B cell (primary cell): Measurements from ENCODE around the gene CALY. TPM values are rescaled to one million over a fixed set of nuclear protein-coding genes. Genes with fewer than 3 reads are reported as not detected.

Experiments
- ATAC-seq: fragments of 200-7000 bp; cut with Tn5 transposase; one replicate; pipeline ENCODE4 v1.10.0; 2021; ENCODE audit warnings: low read depth, mild to moderate bottlenecking, moderate number of reproducible peaks, moderate library complexity
- CTCF ChIA-PET: fragments of 350-600 bp; sonication (Branson Sonifier 250); formaldehyde crosslinking; loops from one replicate; lab custom pipeline; 2021; ENCODE audit warnings: antibody characterized with exemption, inconsistent platforms; lab: Charles Lee
- POLR2A ChIA-PET: fragments of 350-600 bp; sonication (Branson Sonifier 250); formaldehyde crosslinking; loops from one replicate; lab custom pipeline; 2021; ENCODE audit warnings: antibody characterized with exemption; lab: Charles Lee
- DNase-seq: peaks from one replicate; pipeline ENCODE4 v3.0.0; 2013
- H2AFZ ChIP-seq: 2 replicates; pipeline ENCODE4 v1.6.1; 2012; ENCODE audit warnings: mild to moderate bottlenecking, low read depth, low read length; ENCODE audit not compliant: insufficient read depth, poor library complexity, severe bottlenecking
- H3K27ac ChIP-seq, 2 donors: 1 replicate in 1 of 2; 2 replicates in 1 of 2; pipeline ENCODE4 v1.5.1; 2012 to 2013; ENCODE audit warnings: low read length in 2 of 2, mild to moderate bottlenecking in 2 of 2, moderate library complexity in 1 of 2
- H3K27me3 ChIP-seq, 4 experiments: fragments of 200-600 bp in 1 of 4; sonication (generic) in 1 of 4; replicated peaks in 1 of 4; 1 replicate in 2 of 4; 2 replicates in 2 of 4; pipeline versions ENCODE4 v1.6.1 to v1.7.0; 2013 to 2016; ENCODE audit warnings: low read length in 3 of 4, mild to moderate bottlenecking in 2 of 4, mixed read lengths in 1 of 4, moderate library complexity in 1 of 4; ENCODE audit not compliant: insufficient read depth in 4 of 4, control insufficient read depth in 3 of 4; ENCODE audit errors: control extremely low read depth in 1 of 4
- H3K36me3 ChIP-seq, 2 experiments: replicated peaks in 1 of 2; 1 replicate in 1 of 2; 2 replicates in 1 of 2; pipeline versions ENCODE4 v1.6.1 to v1.7.1; 2013; ENCODE audit warnings: low read length in 1 of 2; ENCODE audit not compliant: insufficient read depth in 2 of 2, control insufficient read depth in 1 of 2; ENCODE audit errors: control extremely low read depth in 1 of 2, extremely low read depth in 1 of 2
- H3K4me1 ChIP-seq, 2 donors: fragments of 200-600 bp in 1 of 2; sonication (generic) in 1 of 2; 1 replicate in 1 of 2; 2 replicates in 1 of 2; pipeline versions ENCODE4 v1.5.1 to v1.6.1; 2013 to 2017; ENCODE audit warnings: low read length in 2 of 2; ENCODE audit not compliant: control insufficient read depth in 2 of 2, insufficient read depth in 2 of 2
- H3K4me2 ChIP-seq: replicated peaks from 2 replicates; pipeline ENCODE3; 2012; ENCODE audit warnings: mild to moderate bottlenecking, low read depth, low read length; ENCODE audit not compliant: poor library complexity, severe bottlenecking
- H3K4me3 ChIP-seq, 5 experiments: fragments of 200-600 bp in 1 of 5; sonication (generic) in 1 of 5; 1 replicate in 3 of 5; 2 replicates in 2 of 5; pipeline versions ENCODE4 v1.5.1 to v1.7.0; 2011 to 2016; ENCODE audit warnings: low read length in 4 of 5, mild to moderate bottlenecking in 4 of 5, low read depth in 2 of 5, control low read depth in 1 of 5, moderate library complexity in 1 of 5; ENCODE audit not compliant: insufficient read depth in 1 of 5; ENCODE audit errors: control extremely low read depth in 1 of 5, extremely low read depth in 1 of 5
- H3K79me2 ChIP-seq: fragments of 200-600 bp; sonication (generic); one replicate; pipeline ENCODE4 v1.6.0; 2016; ENCODE audit warnings: low read length; ENCODE audit not compliant: control insufficient read depth, insufficient read depth
- H3K9ac ChIP-seq: fragments of 200-600 bp; sonication (generic); 2 replicates; pipeline ENCODE4 v1.6.1; 2017; ENCODE audit warnings: mild to moderate bottlenecking, low read length, moderate library complexity
- H3K9me3 ChIP-seq, 3 donors: one replicate each; pipeline versions ENCODE4 v1.6.1 to v1.7.1; 2013; ENCODE audit warnings: low read length in 2 of 3; ENCODE audit not compliant: control insufficient read depth in 2 of 3, insufficient read depth in 1 of 3; ENCODE audit errors: control extremely low read depth in 1 of 3
- H4K20me1 ChIP-seq: 2 replicates; pipeline ENCODE4 v1.6.0; 2012; ENCODE audit warnings: mild to moderate bottlenecking, low read length; ENCODE audit not compliant: insufficient read depth, control insufficient read depth, poor library complexity, severe bottlenecking
- H3K27ac Mint-ChIP-seq: one replicate; pipeline ENCODE4 v1.8.0; 2021; ENCODE audit warnings: mixed read lengths
- H3K27me3 Mint-ChIP-seq: one replicate; pipeline ENCODE4 v1.8.0; 2021; ENCODE audit warnings: mixed read lengths
- H3K4me1 Mint-ChIP-seq: one replicate; pipeline ENCODE4 v1.8.0; 2021; ENCODE audit warnings: mixed read lengths
- H3K4me3 Mint-ChIP-seq: one replicate; pipeline ENCODE4 v1.8.0; 2021; ENCODE audit warnings: mixed read lengths
- H3K9me3 Mint-ChIP-seq: one replicate; pipeline ENCODE4 v1.8.0; 2022; ENCODE audit warnings: mixed read lengths; ENCODE audit not compliant: insufficient read depth
- CTCF ChIP-seq: fragments of 200-600 bp; IDR thresholded peaks from one replicate; pipeline ENCODE4 v1.8.0; 2022; ENCODE audit warnings: antibody characterized with exemption, mild to moderate bottlenecking
- EZH2 ChIP-seq: IDR thresholded peaks from 2 replicates; pipeline ENCODE4 v1.6.1; 2012; ENCODE audit warnings: borderline replicate concordance, low read depth, mild to moderate bottlenecking, moderate library complexity, low read length; ENCODE audit not compliant: insufficient read depth, poor library complexity, severe bottlenecking
- WGBS: methylation state at CpG from one replicate; pipeline ENCODE4 v1.1.5; 2013; ENCODE audit warnings: missing lambda C conversion rate; ENCODE audit not compliant: insufficient coverage; 5-methylcytosine and 5-hydroxymethylcytosine counted together
- intact Hi-C: fragments of 100-400 bp; cut with micrococcal nuclease; formaldehyde crosslinking; loops from one replicate; pipeline ENCODE4 v1.10.0; 2022
- polyA plus RNA-seq: library from polyadenylated mRNA; depleted of rRNA; stranded (reverse); fragments of >200 nt; gene quantifications from 2 replicates; pipeline ENCODE4 v1.2.3, GENCODE V29; 2012
- total RNA-seq, 2 donors: library from RNA; stranded (reverse); fragments of 120-200 nt in 1 of 2; gene quantifications; 1 replicate in 1 of 2; 2 replicates in 1 of 2; pipeline versions ENCODE4 v1.2.3 to v1.2.4, GENCODE V29; 2013 to 2022

Gene CALY
- total and polyA plus RNA-seq, 2 donors (not counting 1 experiment from before 2014, with no cell fraction given): 0.21 TPM; not detected in 1

GRCh38 chr10:133365461-133366129, 28.9 kb upstream of the CALY start:
- Histone ChIP-seq H3K4me2 (no peak overlapping the region), H3K9ac (no peak overlapping the region), H3K79me2 (no peaks in the 10 kb centered on the region), H3K4me1 (peaks cover 12 to 19% of the 10 kb centered on the region in 2 donors), H3K36me3 (peaks cover 0 to 53% of the 10 kb centered on the region in 2 experiments), H3K4me3 (no peak overlapping the region), H3K27ac (no peak overlapping the region), H3K27me3 (no peaks in the 10 kb centered on the region), H3K9me3 (peaks cover 0 to 8% (median 0%) of the 10 kb centered on the region in 3 donors), H4K20me1 (no peaks in the 10 kb centered on the region), H2AFZ (no peak overlapping the region)
- CTCF ChIA-PET: no interaction called here
- no peak for DNase-seq
- WGBS: 89% methylated on average over 13 of the region's 13 CpGs
- POLR2A ChIA-PET: no interaction called here
- Mint-ChIP-seq H3K9me3 (no peaks in the 10 kb centered on the region), H3K27me3 (no peaks in the 10 kb centered on the region), H3K4me1 (peaks cover 17% of the 10 kb centered on the region), H3K27ac (no peak overlapping the region), H3K4me3 (no peak overlapping the region)
- intact Hi-C loops: no loop called here
- TF ChIP-seq EZH2: no peak
- TF ChIP-seq CTCF: no peak
- ATAC-seq: no peak

DNA sequence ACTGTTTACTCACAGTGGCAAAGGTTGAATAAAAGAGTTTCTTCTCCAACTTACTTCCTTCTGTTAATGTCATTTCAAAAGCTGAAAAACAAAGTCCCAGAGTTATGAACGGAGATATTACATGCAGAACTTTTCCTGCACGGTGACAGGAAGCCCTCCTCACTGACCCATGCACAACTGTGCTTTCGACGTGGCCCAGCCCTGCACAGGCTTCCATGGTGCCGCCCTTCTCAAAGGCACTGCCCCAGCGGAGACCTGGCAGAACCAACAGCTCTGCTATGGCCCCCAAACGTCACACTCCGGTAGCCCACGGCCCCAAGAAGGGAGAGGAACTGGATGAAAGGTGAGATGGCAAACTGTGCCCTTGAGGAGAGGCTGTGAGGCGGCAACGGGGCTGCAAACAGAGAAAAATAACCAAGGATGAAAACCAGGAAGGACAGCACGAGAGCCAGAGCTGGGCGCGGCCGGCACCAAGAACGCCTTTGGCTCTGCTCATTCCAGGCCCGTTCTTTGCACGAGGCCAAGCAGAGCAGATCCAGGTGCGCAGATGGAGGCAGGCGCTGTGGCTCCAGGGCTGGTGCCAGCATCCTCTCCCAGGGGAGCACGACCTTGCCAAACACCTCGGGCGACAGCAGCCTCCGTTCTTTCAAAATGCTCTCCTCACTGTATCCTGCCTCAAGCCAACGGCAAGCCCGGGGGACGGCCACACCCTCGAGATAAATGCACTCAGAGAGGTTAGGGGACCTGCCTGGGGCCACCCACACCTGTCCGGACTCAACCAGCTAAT, 28.1 kb upstream of the CALY start:
- no peak overlapping the region for H2AFZ ChIP-seq
- POLR2A ChIA-PET: no interaction called here
- peaks cover 0 to 46% of the 10 kb centered on the region in 2 experiments for H3K36me3 ChIP-seq
- peaks cover 0 to 10% (median 0%) of the 10 kb centered on the region in 3 donors for H3K9me3 ChIP-seq
- peaks cover 25% of the 10 kb centered on the region for H3K4me1 Mint-ChIP-seq
- DNase-seq: no peak
- H3K4me3 ChIP-seq: no peak overlapping the region
- no peaks in the 10 kb centered on the region for H4K20me1 ChIP-seq
- CTCF ChIA-PET: no interaction called here
- H3K27me3 ChIP-seq: no peaks in the 10 kb centered on the region
- H3K27ac Mint-ChIP-seq: no peak overlapping the region
- no peaks in the 10 kb centered on the region for H3K9me3 Mint-ChIP-seq
- H3K9ac ChIP-seq: no peak overlapping the region
- ATAC-seq: no peak
- no peak overlapping the region for H3K27ac ChIP-seq
- intact Hi-C loops: no loop called here
- no peak overlapping the region for H3K4me2 ChIP-seq
- H3K27me3 Mint-ChIP-seq: no peaks in the 10 kb centered on the region
- WGBS: 96% methylated on average over 23 of the region's 29 CpGs
- H3K4me3 Mint-ChIP-seq: no peak overlapping the region
- TF ChIP-seq EZH2 (no peak), CTCF (no peak)
- H3K79me2 ChIP-seq: no peaks in the 10 kb centered on the region
- peaks cover 12 to 21% of the 10 kb centered on the region in 2 donors for H3K4me1 ChIP-seq
